Measurements from ENCODE around the gene FKTN. TPM values are rescaled to one million over a fixed set of nuclear protein-coding genes. Genes with fewer than 3 reads are reported as not detected.

The FKTN gene
- total and polyA plus RNA-seq, 9 donors: 3.8 to 19.5 (median 12.9) TPM

DNA sequence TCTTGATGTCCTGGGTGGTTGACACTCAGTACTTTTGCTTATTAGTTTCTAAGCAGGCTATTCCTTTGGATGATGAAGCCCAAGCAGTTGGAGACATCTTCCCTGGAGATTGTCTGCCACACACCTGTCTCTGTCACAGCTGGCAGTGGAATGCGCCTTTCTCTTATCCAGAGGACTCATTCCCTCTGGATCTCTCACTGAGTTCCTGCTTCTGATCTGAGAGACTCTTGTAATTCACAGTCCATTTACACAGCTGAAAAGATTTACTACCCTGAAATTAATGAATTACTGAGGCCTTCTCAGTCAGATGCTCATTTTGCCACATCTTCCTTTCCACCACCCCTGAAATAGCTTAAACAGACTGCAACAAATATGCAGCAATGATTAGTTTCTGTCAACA is 120.2 kb downstream of the FKTN start:
- no peak for DNase-seq
- H3K4me3 ChIP-seq: no peak overlapping the region
- TF ChIP-seq POLR2A (IDR thresholded peaks at IDR 0.05) (no peak), EP300 (IDR thresholded peaks at IDR 0.05) (no peak), CTCF (IDR thresholded peaks at IDR 0.05) (no peak)
- no peaks in the 10 kb centered on the region for H3K9me3 ChIP-seq
- H3K27ac ChIP-seq: no peak overlapping the region
- WGBS, 3 donors: 73 to 92% (median 86%) methylated on average over 1 of the region's 1 CpG
- no peaks in the 10 kb centered on the region for H3K4me1 ChIP-seq (ENCODE audit: insufficient read depth)
- H3K36me3 ChIP-seq: no peaks in the 10 kb centered on the region
- intact Hi-C loops (cut with DNase I): no loop called here
- H3K27me3 ChIP-seq: no peaks in the 10 kb centered on the region

DNA sequence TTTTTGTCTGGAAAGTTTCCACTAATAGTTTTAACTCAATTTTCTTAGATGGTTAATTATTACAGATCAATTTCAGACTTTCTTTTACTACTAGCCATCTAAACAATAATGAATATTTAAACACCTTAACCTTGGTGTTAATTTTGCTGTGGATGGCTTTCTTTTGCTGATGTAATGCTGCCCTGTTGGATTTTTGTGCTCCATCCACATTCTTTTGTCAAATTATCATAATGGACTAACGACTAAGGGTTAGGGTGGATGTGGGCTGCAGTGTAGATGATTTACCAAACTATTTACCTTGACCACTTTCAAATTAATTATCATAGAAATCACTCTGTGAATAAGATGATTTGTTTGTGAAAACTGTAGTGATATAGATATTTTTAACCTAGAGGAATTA is 120.8 kb downstream of the FKTN start:
- TF ChIP-seq EP300 (IDR thresholded peaks at IDR 0.05) (no peak), CTCF (IDR thresholded peaks at IDR 0.05) (no peak), POLR2A (IDR thresholded peaks at IDR 0.05) (no peak)
- intact Hi-C loops (cut with DNase I): no loop called here
- H3K27ac ChIP-seq: no peak overlapping the region
- no peak overlapping the region for H3K4me3 ChIP-seq
- H3K4me1 ChIP-seq (ENCODE audit: insufficient read depth): no peaks in the 10 kb centered on the region
- H3K9me3 ChIP-seq: no peaks in the 10 kb centered on the region
- no peaks in the 10 kb centered on the region for H3K27me3 ChIP-seq
- no peaks in the 10 kb centered on the region for H3K36me3 ChIP-seq
- WGBS, 3 donors: 12 to 32% (median 31%) methylated on average over 1 of the region's 1 CpG
- DNase-seq: no peak

DNA sequence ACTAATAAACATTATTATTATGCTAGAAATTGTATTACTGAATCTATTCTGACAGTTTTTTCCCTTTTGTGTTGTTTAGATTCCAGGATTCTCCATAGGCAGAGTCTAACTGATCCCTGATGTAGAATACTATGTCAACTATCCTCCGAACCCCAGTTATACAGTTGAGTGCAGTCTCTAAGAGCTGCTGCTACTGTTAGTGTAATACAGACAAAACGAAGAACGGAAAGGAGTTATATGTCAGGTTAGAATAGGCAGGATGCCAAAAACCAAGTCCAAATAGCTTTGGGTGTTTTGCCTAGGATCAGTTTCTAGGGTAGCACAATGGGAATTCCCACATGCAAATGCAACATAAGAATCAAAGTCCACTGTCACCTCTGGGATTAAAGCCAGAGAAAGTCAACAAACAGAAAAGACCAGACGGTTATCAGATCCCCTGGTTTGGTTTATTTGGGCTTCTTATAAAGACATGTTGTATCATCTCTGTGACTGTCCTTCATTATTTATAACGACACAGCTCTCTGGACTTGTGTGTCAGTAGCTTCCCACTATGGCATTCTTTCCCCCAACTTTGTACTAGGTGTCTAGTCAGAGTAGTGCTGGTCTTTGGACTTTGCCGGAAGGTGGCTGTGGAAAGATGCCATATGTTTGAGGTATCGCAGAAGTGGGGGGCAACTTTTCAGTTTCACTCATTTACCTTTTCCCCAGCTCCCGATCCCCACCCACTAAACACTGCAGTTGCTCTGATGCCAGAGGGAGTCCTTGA is 121.5 kb downstream of the FKTN start:
- 74 to 81% (median 76%) methylated on average over 8 of the region's 8 CpGs for WGBS, 3 donors
- Histone ChIP-seq H3K36me3 (no peaks in the 10 kb centered on the region), H3K4me3 (no peak overlapping the region), H3K4me1 (ENCODE audit: insufficient read depth) (no peaks in the 10 kb centered on the region), H3K27ac (no peak overlapping the region), H3K27me3 (no peaks in the 10 kb centered on the region), H3K9me3 (no peaks in the 10 kb centered on the region)
- TF ChIP-seq EP300 (IDR thresholded peaks at IDR 0.05) (no peak), CTCF (IDR thresholded peaks at IDR 0.05) (no peak), POLR2A (IDR thresholded peaks at IDR 0.05) (no peak)
- no peak for DNase-seq
- intact Hi-C loops (cut with DNase I): no loop called here

GRCh38 chr9:105681313-105681712 is 123.4 kb downstream of the FKTN start:
- WGBS, 3 donors: 94 to 95% (median 95%) methylated on average over 2 of the region's 2 CpGs
- intact Hi-C loops (cut with DNase I): no loop called here

GRCh38 chr9:105681724-105682123 is 123.8 kb downstream of the FKTN start:
- Histone ChIP-seq H3K27ac (no peak overlapping the region), H3K27me3 (no peaks in the 10 kb centered on the region), H3K4me3 (no peak overlapping the region), H3K36me3 (no peaks in the 10 kb centered on the region), H3K4me1 (ENCODE audit: insufficient read depth) (no peaks in the 10 kb centered on the region), H3K9me3 (no peaks in the 10 kb centered on the region)
- intact Hi-C loops (cut with DNase I): no loop called here
- 86 to 97% (median 95%) methylated on average over 1 of the region's 1 CpG for WGBS, 3 donors
- DNase-seq: no peak
- TF ChIP-seq CTCF (IDR thresholded peaks at IDR 0.05): no peak
- no peak for TF ChIP-seq POLR2A (IDR thresholded peaks at IDR 0.05)
- no peak for TF ChIP-seq EP300 (IDR thresholded peaks at IDR 0.05)

More at GRCh38 chr9:105681313-105681712, 123.4 kb downstream of the FKTN start:
- no peaks in the 10 kb centered on the region for H3K9me3 ChIP-seq
- DNase-seq: no peak
- no peak overlapping the region for H3K27ac ChIP-seq
- TF ChIP-seq POLR2A (IDR thresholded peaks at IDR 0.05) (no peak), EP300 (IDR thresholded peaks at IDR 0.05) (no peak)
- H3K36me3 ChIP-seq: no peaks in the 10 kb centered on the region
- no peaks in the 10 kb centered on the region for H3K4me1 ChIP-seq (ENCODE audit: insufficient read depth)
- H3K4me3 ChIP-seq: no peak overlapping the region
- no peaks in the 10 kb centered on the region for H3K27me3 ChIP-seq
